Kidney (tissue), 22 donors: ENCODE data around the gene ZGPAT. TPM values are rescaled to one million over a fixed set of nuclear protein-coding genes. Genes with fewer than 3 reads are reported as not detected.

ENCODE experiments used
- DNase-seq, 5 donors: peaks; one replicate each; pipeline ENCODE4 v3.0.0-alpha.2; 2013 to 2020
- FAIRE-seq: peaks from 2 replicates; lab custom pipeline; 2012; peaks lifted over from hg19 to GRCh38; lab: Jason Lieb, UNC
- H3K27ac ChIP-seq, 2 donors: one replicate each; pipeline ENCODE4 v1.7.0; 2013; ENCODE audit warnings: low read depth in 2 of 2, low read length in 2 of 2, inconsistent platforms in 1 of 2
- H3K27me3 ChIP-seq: one replicate; pipeline ENCODE4 v1.7.1; 2013; ENCODE audit warnings: low read length, inconsistent platforms; ENCODE audit not compliant: control insufficient read depth, insufficient read depth
- H3K36me3 ChIP-seq, 3 donors: one replicate each; pipeline versions ENCODE4 v1.7.0 to v1.7.1; 2013; ENCODE audit warnings: low read length in 3 of 3, control low read depth in 1 of 3, inconsistent platforms in 1 of 3; ENCODE audit not compliant: insufficient read depth in 3 of 3, control insufficient read depth in 2 of 3
- H3K4me1 ChIP-seq, 3 donors: one replicate each; pipeline versions ENCODE4 v1.7.0 to v1.7.1; 2013; ENCODE audit warnings: low read length in 3 of 3, inconsistent platforms in 1 of 3, low read depth in 1 of 3; ENCODE audit not compliant: control insufficient read depth in 2 of 3, insufficient read depth in 2 of 3
- H3K4me3 ChIP-seq, 3 donors: one replicate each; pipeline versions ENCODE4 v1.7.0 to v1.8.1; 2013; ENCODE audit warnings: low read length in 3 of 3, control low read depth in 1 of 3, inconsistent platforms in 1 of 3
- H3K9ac ChIP-seq, 3 donors: one replicate each; pipeline versions ENCODE4 v1.7.0 to v1.7.1; 2013; ENCODE audit warnings: low read length in 3 of 3, control low read depth in 1 of 3, inconsistent platforms in 1 of 3
- H3K9me3 ChIP-seq, 3 donors: one replicate each; pipeline versions ENCODE4 v1.7.0 to v1.7.1; 2013; ENCODE audit warnings: low read length in 3 of 3, control low read depth in 1 of 3, inconsistent platforms in 1 of 3; ENCODE audit not compliant: control insufficient read depth in 2 of 3, insufficient read depth in 1 of 3
- intact Hi-C: fragments of 100-400 bp; cut with DNase I; formaldehyde crosslinking; loops from one replicate; pipeline ENCODE4 v1.11.1; 2022
- long read RNA-seq, 10 donors: library from polyadenylated mRNA in 1 of 10; unstranded in 1 of 10; transcript quantifications; one replicate each; pipeline ENCODE4 v2.0.0 and lab custom pipeline, GENCODE V29; 2021 to 2026
- polyA plus RNA-seq: library from polyadenylated mRNA; stranded (reverse); fragments of 350-450 nt; fragmentation: Illumina TruSeq; extraction: RNeasy Lipid Tissue Mini Kit (QIAGEN cat#74804); gene quantifications from one replicate; pipeline ENCODE4 v1.2.3, GENCODE V29; 2014; ENCODE audit warnings: low read depth, low replicate concordance; ENCODE audit not compliant: insufficient read depth
- total RNA-seq: library from RNA; stranded (reverse); fragmentation: NEBNext Ultra II Directional; extraction: Animal tissue kit (Norgen Biotek cat#: 25700); gene quantifications from one replicate; pipeline ENCODE4 v1.2.1, GENCODE V29; 2021
- TF ChIP-seq, protein P1 (sequence below): IDR thresholded peaks from 3 replicates; pipeline ENCODE4 v1.5.1; 2012; ENCODE audit warnings: mild to moderate bottlenecking, moderate library complexity, borderline replicate concordance; ENCODE audit not compliant: insufficient read depth; ENCODE audit errors: extremely low read depth
- donor health status: control.
- donor health status: control.
- donor health status: control.
- donor health status: control.
- donor health status: control.
- donor health status: DM: yes; HTN: yes; CAD: no.
- donor health status: Normal renal cell carcinoma (clear cell type).

ZGPAT gene, protein sequence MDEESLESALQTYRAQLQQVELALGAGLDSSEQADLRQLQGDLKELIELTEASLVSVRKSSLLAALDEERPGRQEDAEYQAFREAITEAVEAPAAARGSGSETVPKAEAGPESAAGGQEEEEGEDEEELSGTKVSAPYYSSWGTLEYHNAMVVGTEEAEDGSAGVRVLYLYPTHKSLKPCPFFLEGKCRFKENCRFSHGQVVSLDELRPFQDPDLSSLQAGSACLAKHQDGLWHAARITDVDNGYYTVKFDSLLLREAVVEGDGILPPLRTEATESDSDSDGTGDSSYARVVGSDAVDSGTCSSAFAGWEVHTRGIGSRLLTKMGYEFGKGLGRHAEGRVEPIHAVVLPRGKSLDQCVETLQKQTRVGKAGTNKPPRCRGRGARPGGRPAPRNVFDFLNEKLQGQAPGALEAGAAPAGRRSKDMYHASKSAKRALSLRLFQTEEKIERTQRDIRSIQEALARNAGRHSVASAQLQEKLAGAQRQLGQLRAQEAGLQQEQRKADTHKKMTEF
- total RNA-seq = 30.5 TPM
- polyA plus RNA-seq = 39.6 TPM
- long read RNA-seq, donor 1, partial matches to known transcripts = 5 of 7 reads
- long read RNA-seq, donor 1, other reads (novel, unspliced or antisense) = 0 of 7 reads
- long read RNA-seq, donor 2, partial matches to known transcripts = 5 of 9 reads
- long read RNA-seq, donor 2, other reads (novel, unspliced or antisense) = 0 of 9 reads
- long read RNA-seq, donor 3, partial matches to known transcripts = 5 of 8 reads
- long read RNA-seq, donor 3, other reads (novel, unspliced or antisense) = 0 of 8 reads
- long read RNA-seq, donor 4, partial matches to known transcripts = 10 of 18 reads
- long read RNA-seq, donor 4, other reads (novel, unspliced or antisense) = 0 of 18 reads
- long read RNA-seq, donor 5 = 0 reads
- long read RNA-seq, donor 6, partial matches to known transcripts = 0 of 6 reads
- long read RNA-seq, donor 6, other reads (novel, unspliced or antisense) = 0 of 6 reads
- long read RNA-seq, donor 7, transcript ZGPAT-202 (7 exons, 1,871 nt) = major isoform, 10 of 31 reads
- long read RNA-seq, donor 7, partial matches to known transcripts = 5 of 31 reads
- long read RNA-seq, donor 7, other reads (novel, unspliced or antisense) = 8 of 31 reads
- long read RNA-seq, donor 8, partial matches to known transcripts = 0 of 5 reads
- long read RNA-seq, donor 8, other reads (novel, unspliced or antisense) = 0 of 5 reads
- long read RNA-seq, donor 9, partial matches to known transcripts = 0 of 1 reads
- long read RNA-seq, donor 9, other reads (novel, unspliced or antisense) = 0 of 1 reads
- long read RNA-seq, donor 10, partial matches to known transcripts = 0 of 3 reads
- long read RNA-seq, donor 10, other reads (novel, unspliced or antisense) = 0 of 3 reads

GRCh38 chr20:63707558-63708300, at the start of gene ZGPAT, which contains the start of gene ARFRP1:
Gene ZGPAT (plus strand): TSS chr20:63708039. CDS start chr20:63708581, 542 bp downstream.
Gene ARFRP1 (minus strand): TSS chr20:63707976. CDS start chr20:63707091, 885 bp downstream.
- peak within 1 kb of the TSS; percentile 18 to 84 (median 51) for H3K9ac ChIP-seq
- no peak for FAIRE-seq
- TF ChIP-seq, protein P1, sequence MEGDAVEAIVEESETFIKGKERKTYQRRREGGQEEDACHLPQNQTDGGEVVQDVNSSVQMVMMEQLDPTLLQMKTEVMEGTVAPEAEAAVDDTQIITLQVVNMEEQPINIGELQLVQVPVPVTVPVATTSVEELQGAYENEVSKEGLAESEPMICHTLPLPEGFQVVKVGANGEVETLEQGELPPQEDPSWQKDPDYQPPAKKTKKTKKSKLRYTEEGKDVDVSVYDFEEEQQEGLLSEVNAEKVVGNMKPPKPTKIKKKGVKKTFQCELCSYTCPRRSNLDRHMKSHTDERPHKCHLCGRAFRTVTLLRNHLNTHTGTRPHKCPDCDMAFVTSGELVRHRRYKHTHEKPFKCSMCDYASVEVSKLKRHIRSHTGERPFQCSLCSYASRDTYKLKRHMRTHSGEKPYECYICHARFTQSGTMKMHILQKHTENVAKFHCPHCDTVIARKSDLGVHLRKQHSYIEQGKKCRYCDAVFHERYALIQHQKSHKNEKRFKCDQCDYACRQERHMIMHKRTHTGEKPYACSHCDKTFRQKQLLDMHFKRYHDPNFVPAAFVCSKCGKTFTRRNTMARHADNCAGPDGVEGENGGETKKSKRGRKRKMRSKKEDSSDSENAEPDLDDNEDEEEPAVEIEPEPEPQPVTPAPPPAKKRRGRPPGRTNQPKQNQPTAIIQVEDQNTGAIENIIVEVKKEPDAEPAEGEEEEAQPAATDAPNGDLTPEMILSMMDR = no peak

DNA sequence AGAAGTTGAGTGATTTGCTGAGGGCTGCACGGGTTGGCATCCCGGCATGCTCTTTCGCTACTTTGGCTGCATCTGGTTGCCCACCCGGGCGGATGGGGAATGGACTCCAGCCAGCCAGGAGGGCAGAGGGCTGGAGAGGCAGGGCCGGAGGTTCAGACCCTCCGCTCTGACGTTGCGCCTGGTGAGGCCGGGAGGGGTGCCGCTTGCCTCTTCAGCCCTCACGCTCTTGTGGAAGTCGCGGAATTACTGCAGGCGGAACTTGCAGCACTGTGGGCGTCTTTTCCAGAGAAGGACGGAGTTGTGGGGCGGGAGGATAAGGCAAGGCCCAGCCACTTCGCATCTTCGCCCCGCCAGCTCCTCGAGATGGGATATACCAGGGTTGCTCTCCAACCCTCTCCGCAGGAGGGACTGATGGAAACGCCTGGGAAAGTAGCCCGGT, 49.1 kb upstream of the ZGPAT start:
- H3K27ac ChIP-seq = peak overlapping the region; percentile 74 to 81
- H3K9ac ChIP-seq = peak overlapping the region; percentile 37 to 89 (median 83)
- FAIRE-seq (no peak), DNase-seq (no peak)
- no peaks in the 10 kb centered on the region for H3K27me3 ChIP-seq
- TF ChIP-seq, protein P1 = no peak
- H3K9me3 ChIP-seq = no peaks in the 10 kb centered on the region
- H3K4me3 ChIP-seq = peak overlapping the region; percentile 79 to 94 (median 91)
- peaks cover 0 to 19% (median 3%) of the 10 kb centered on the region in 3 donors for H3K4me1 ChIP-seq
- intact Hi-C loops = no loop called here
- peaks cover 0 to 11% (median 4%) of the 10 kb centered on the region in 3 donors for H3K36me3 ChIP-seq

More at GRCh38 chr20:63707558-63708300, at the start of gene ZGPAT, which contains the start of gene ARFRP1:
- no peaks in the 10 kb centered on the region for H3K27me3 ChIP-seq
- peaks cover 4 to 47% (median 12%) of the 10 kb centered on the region in 3 donors for H3K36me3 ChIP-seq
- H3K4me1 ChIP-seq = peaks cover 0 to 17% (median 6%) of the 10 kb centered on the region in 3 donors
- no peaks in the 10 kb centered on the region for H3K9me3 ChIP-seq
- intact Hi-C loops = no loop called here
- peak within 1 kb of the TSS; percentile 66 to 76 (median 67) for H3K4me3 ChIP-seq
- peak; percentile 84 to 97 (median 92) for DNase-seq
- H3K27ac ChIP-seq = peak within 1 kb of the TSS; percentile 71 to 83
